Activated naive CD4-positive, alpha-beta T cell treated with anti-CD3 and anti-CD28 coated beads, Interleukin-2, amount 50 U/mL, for 24 hours (primary cell): ENCODE data around the gene LGALS7B.
A peak's percentile ranks its signal among the peaks of the same experiment; 100 is the strongest.
"Not testable (repeated sequence)": the region's sequence is repeated elsewhere in the genome, so short reads cannot be mapped to it uniquely, and the experiment has no call there.

Experiments used
- H3K27ac Mint-ChIP-seq: one replicate; pipeline ENCODE4 v1.8.0; 2021; ENCODE audit warnings: mild to moderate bottlenecking, mixed read lengths
- H3K27me3 Mint-ChIP-seq: one replicate; pipeline ENCODE4 v1.8.0; 2021; ENCODE audit warnings: mixed read lengths
- H3K36me3 Mint-ChIP-seq: one replicate; pipeline ENCODE4 v1.8.0; 2021; ENCODE audit warnings: mixed read lengths
- H3K4me1 Mint-ChIP-seq: one replicate; pipeline ENCODE4 v1.8.0; 2021; ENCODE audit warnings: mixed read lengths
- H3K4me3 Mint-ChIP-seq: one replicate; pipeline ENCODE4 v1.8.0; 2021; ENCODE audit warnings: mild to moderate bottlenecking, mixed read lengths
- H3K9me3 Mint-ChIP-seq: one replicate; pipeline ENCODE4 v1.8.0; 2021; ENCODE audit warnings: mixed read lengths

The LGALS7B gene

GRCh38 chr19:38803543-38803942 is 14.5 kb downstream of the LGALS7B start:
- Mint-ChIP-seq H3K36me3 (peaks cover 1% of the 10 kb centered on the region), H3K4me3 (no peak overlapping the region), H3K4me1 (peaks cover 5% of the 10 kb centered on the region), H3K27me3 (no peaks in the 10 kb centered on the region), H3K27ac (no peak overlapping the region), H3K9me3 (no peaks in the 10 kb centered on the region)

- peak overlapping the region; percentile 15 for H3K27ac Mint-ChIP-seq
- H3K4me1 Mint-ChIP-seq = peaks cover 5% of the 10 kb centered on the region
- no peaks in the 10 kb centered on the region for H3K27me3 Mint-ChIP-seq
- H3K4me3 Mint-ChIP-seq = no peak overlapping the region
- peaks cover 1% of the 10 kb centered on the region for H3K36me3 Mint-ChIP-seq
- H3K9me3 Mint-ChIP-seq = no peaks in the 10 kb centered on the region
Observed at GRCh38 chr19:38805180-38805579, 16.2 kb downstream of the LGALS7B start.

- Mint-ChIP-seq H3K9me3 (no peaks in the 10 kb centered on the region), H3K4me1 (peaks cover 5% of the 10 kb centered on the region), H3K27ac (no peak overlapping the region), H3K27me3 (no peaks in the 10 kb centered on the region), H3K4me3 (no peak overlapping the region), H3K36me3 (peaks cover 1% of the 10 kb centered on the region)
Observed at GRCh38 chr19:38806371-38806770, 17.4 kb downstream of the LGALS7B start.

GRCh38 chr19:38807374-38808098 is 18.5 kb downstream of the LGALS7B start:
- not testable (repeated sequence) for H3K9me3 Mint-ChIP-seq, H3K4me3 Mint-ChIP-seq, H3K36me3 Mint-ChIP-seq, H3K4me1 Mint-ChIP-seq, H3K27me3 Mint-ChIP-seq
- peak overlapping the region; percentile 56 for H3K27ac Mint-ChIP-seq

GRCh38 chr19:38808741-38809140 is 19.7 kb downstream of the LGALS7B start:
- H3K4me1 Mint-ChIP-seq = peaks cover 5% of the 10 kb centered on the region
- no peaks in the 10 kb centered on the region for H3K9me3 Mint-ChIP-seq
- H3K4me3 Mint-ChIP-seq = no peak overlapping the region
- peaks cover 1% of the 10 kb centered on the region for H3K36me3 Mint-ChIP-seq
- H3K27ac Mint-ChIP-seq = no peak overlapping the region
- no peaks in the 10 kb centered on the region for H3K27me3 Mint-ChIP-seq

GRCh38 chr19:38809592-38810252 is 20.7 kb downstream of the LGALS7B start:
- Mint-ChIP-seq H3K36me3 (no peaks in the 10 kb centered on the region), H3K4me1 (peaks cover 5% of the 10 kb centered on the region), H3K4me3 (no peak overlapping the region)

GRCh38 chr19:38812009-38812840 is 23.2 kb downstream of the LGALS7B start:
- Mint-ChIP-seq H3K27me3 (no peaks in the 10 kb centered on the region), H3K27ac (no peak overlapping the region), H3K4me3 (no peak overlapping the region), H3K4me1 (no peaks in the 10 kb centered on the region), H3K9me3 (no peaks in the 10 kb centered on the region), H3K36me3 (peaks cover 2% of the 10 kb centered on the region)

More at GRCh38 chr19:38809592-38810252, 20.7 kb downstream of the LGALS7B start:
- no peaks in the 10 kb centered on the region for H3K27me3 Mint-ChIP-seq
- no peak overlapping the region for H3K27ac Mint-ChIP-seq
- H3K9me3 Mint-ChIP-seq = no peaks in the 10 kb centered on the region

- Mint-ChIP-seq H3K4me1 (no peaks in the 10 kb centered on the region), H3K36me3 (peaks cover 2% of the 10 kb centered on the region), H3K9me3 (no peaks in the 10 kb centered on the region), H3K27ac (no peak within 1 kb of the TSS), H3K4me3 (no peak within 1 kb of the TSS), H3K27me3 (no peaks in the 10 kb centered on the region)
Observed at GRCh38 chr19:38812841-38813320, 23.9 kb downstream of the LGALS7B start, which contains the start of gene LGALS4. LGALS4 (minus strand) TSS chr19:38812945; CDS start chr19:38812886, 59 bp downstream.

GRCh38 chr19:38813323-38813722 is 24.3 kb downstream of the LGALS7B start:
- Mint-ChIP-seq H3K27me3 (no peaks in the 10 kb centered on the region), H3K9me3 (no peaks in the 10 kb centered on the region), H3K36me3 (peaks cover 2% of the 10 kb centered on the region), H3K4me3 (no peak overlapping the region), H3K4me1 (no peaks in the 10 kb centered on the region), H3K27ac (no peak overlapping the region)

- not testable (repeated sequence) for H3K4me3 Mint-ChIP-seq, H3K27me3 Mint-ChIP-seq, H3K36me3 Mint-ChIP-seq, H3K27ac Mint-ChIP-seq, H3K4me1 Mint-ChIP-seq, H3K9me3 Mint-ChIP-seq
Observed at GRCh38 chr19:38813932-38814331, 24.9 kb downstream of the LGALS7B start.

- no peaks in the 10 kb centered on the region for H3K9me3 Mint-ChIP-seq
- H3K27ac Mint-ChIP-seq = no peak overlapping the region
- H3K36me3 Mint-ChIP-seq = peaks cover 4% of the 10 kb centered on the region
- no peaks in the 10 kb centered on the region for H3K27me3 Mint-ChIP-seq
- H3K4me3 Mint-ChIP-seq = no peak overlapping the region
- peaks cover 4% of the 10 kb centered on the region for H3K4me1 Mint-ChIP-seq
Observed at GRCh38 chr19:38815059-38816001, 26.3 kb downstream of the LGALS7B start.

- Mint-ChIP-seq H3K4me1 (peaks cover 8% of the 10 kb centered on the region), H3K9me3 (no peaks in the 10 kb centered on the region), H3K27ac (no peak overlapping the region), H3K36me3 (peaks cover 6% of the 10 kb centered on the region), H3K27me3 (no peaks in the 10 kb centered on the region), H3K4me3 (no peak overlapping the region)
Observed at GRCh38 chr19:38816131-38816750, 27.2 kb downstream of the LGALS7B start.

GRCh38 chr19:38817081-38817480 is 28.1 kb downstream of the LGALS7B start:
- Mint-ChIP-seq H3K4me1 (peaks cover 8% of the 10 kb centered on the region), H3K9me3 (no peaks in the 10 kb centered on the region), H3K4me3 (no peak overlapping the region), H3K27ac (no peak overlapping the region), H3K27me3 (no peaks in the 10 kb centered on the region), H3K36me3 (peaks cover 6% of the 10 kb centered on the region)

- Mint-ChIP-seq H3K4me1 (peaks cover 21% of the 10 kb centered on the region), H3K27ac (no peak overlapping the region), H3K36me3 (peaks cover 14% of the 10 kb centered on the region), H3K4me3 (no peak overlapping the region), H3K27me3 (no peaks in the 10 kb centered on the region), H3K9me3 (no peaks in the 10 kb centered on the region)
Observed at GRCh38 chr19:38819231-38819920, 30.4 kb downstream of the LGALS7B start.
